K562 (cell line): ENCODE measurements around the gene PNPLA4. TPM values are rescaled to one million over a fixed set of nuclear protein-coding genes. Genes with fewer than 3 reads are reported as not detected.

Experiments used
- EGR1 ChIP-seq: fragments of 450-650 bp; conservative IDR thresholded peaks from 2 replicates; pipeline ENCODE4 v1.6.1; 2017; ENCODE audit warnings: mild to moderate bottlenecking
- NR4A1 ChIP-seq, 2 experiments: fragments of 250-450 bp in 1 of 2; fragments of 450-650 bp in 1 of 2; sonication (Bioruptor Pico) in 1 of 2; IDR thresholded peaks; 2 replicates each; pipeline versions ENCODE4 v1.4.0 to v1.6.1; 2016 to 2020; ENCODE audit warnings: mild to moderate bottlenecking in 2 of 2, missing compliant biosample characterization in 1 of 2, missing genetic modification characterization in 1 of 2, moderate library complexity in 1 of 2
- TSC22D4 ChIP-seq: fragments of 450-650 bp; IDR thresholded peaks from 2 replicates; pipeline ENCODE4 v1.6.1; 2016; ENCODE audit warnings: missing genetic modification characterization, missing biosample characterization, control low read depth
- ZNF253 ChIP-seq: fragments of 250-450 bp; sonication (Bioruptor Pico); conservative IDR thresholded peaks from 2 replicates; pipeline ENCODE4 v1.6.1; 2021; ENCODE audit warnings: mild to moderate bottlenecking
- polyA plus RNA-seq, 8 experiments: library from polyadenylated mRNA; depleted of rRNA in 4 of 8; stranded (reverse) in 5 of 8; unstranded in 3 of 8; fragments of >200 nt; fragmentation: Nextera tagmentation in 2 of 8; fragmentation: Illumina TruSeq in 1 of 8; extraction: Ambion mirVana in 2 of 8; extraction: Trizol in 1 of 8; gene quantifications; 2 replicates each; pipeline versions ENCODE4 v1.2.1 to v1.2.3, GENCODE V29; 2011 to 2014; ENCODE audit warnings: inconsistent platforms in 1 of 8, missing spikeins in 1 of 8
- total RNA-seq, 7 experiments: library from RNA; depleted of rRNA in 6 of 7; stranded (reverse); fragments of >200 nt in 6 of 7; fragmentation: Illumina TruSeq in 2 of 7; extraction: Trizol in 2 of 7; gene quantifications; 2 replicates each; pipeline versions ENCODE4 v1.2.1 to v1.2.3, GENCODE V29; 2011 to 2021; ENCODE audit warnings: low replicate concordance in 1 of 7
- TF ChIP-seq, protein P1 (sequence below), 2 experiments: IDR thresholded peaks; 2 replicates each; pipeline ENCODE4 v1.6.1; 2012; ENCODE audit warnings: improper control_type of control experiment in 2 of 2, low read depth in 2 of 2, low read length in 2 of 2, borderline replicate concordance in 1 of 2
- TF ChIP-seq, protein P2 (sequence below): sonication (generic); formaldehyde crosslinking; IDR thresholded peaks from 2 replicates; pipeline ENCODE4 v1.8.1; 2023; ENCODE audit warnings: mild to moderate bottlenecking, missing genetic modification reagents
- TF ChIP-seq, protein P3 (sequence below): sonication (generic); formaldehyde crosslinking; IDR thresholded peaks from 2 replicates; pipeline ENCODE4 v1.8.0; 2022; ENCODE audit warnings: mild to moderate bottlenecking, missing genetic modification reagents

PNPLA4 gene
- total and polyA plus RNA-seq, 9 of the 15 experiments (the other 6 are each of a cell fraction or from before 2014, with no cell fraction given), result 20.7 to 61.1 (median 32.7) TPM

DNA sequence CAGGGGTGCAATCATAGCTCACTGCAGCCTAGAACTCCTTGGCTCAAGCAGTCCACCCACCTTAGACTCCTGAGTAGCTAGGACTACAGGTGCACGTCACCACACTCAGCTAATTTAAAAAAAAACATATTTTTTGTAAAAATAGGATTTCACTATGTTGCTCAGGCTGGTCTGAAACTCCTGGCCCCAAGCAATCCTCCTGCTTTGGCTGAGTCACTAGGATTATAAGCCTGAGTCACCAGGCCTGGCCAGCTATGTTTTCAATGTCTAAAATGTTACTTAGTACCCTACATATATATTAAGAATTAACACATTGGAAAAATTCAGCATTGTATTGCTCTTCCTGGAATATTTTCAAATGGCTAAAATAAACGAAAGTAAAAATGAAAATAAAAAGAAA, 37.5 kb downstream of the PNPLA4 start (continued):
- TF ChIP-seq, protein P1, sequence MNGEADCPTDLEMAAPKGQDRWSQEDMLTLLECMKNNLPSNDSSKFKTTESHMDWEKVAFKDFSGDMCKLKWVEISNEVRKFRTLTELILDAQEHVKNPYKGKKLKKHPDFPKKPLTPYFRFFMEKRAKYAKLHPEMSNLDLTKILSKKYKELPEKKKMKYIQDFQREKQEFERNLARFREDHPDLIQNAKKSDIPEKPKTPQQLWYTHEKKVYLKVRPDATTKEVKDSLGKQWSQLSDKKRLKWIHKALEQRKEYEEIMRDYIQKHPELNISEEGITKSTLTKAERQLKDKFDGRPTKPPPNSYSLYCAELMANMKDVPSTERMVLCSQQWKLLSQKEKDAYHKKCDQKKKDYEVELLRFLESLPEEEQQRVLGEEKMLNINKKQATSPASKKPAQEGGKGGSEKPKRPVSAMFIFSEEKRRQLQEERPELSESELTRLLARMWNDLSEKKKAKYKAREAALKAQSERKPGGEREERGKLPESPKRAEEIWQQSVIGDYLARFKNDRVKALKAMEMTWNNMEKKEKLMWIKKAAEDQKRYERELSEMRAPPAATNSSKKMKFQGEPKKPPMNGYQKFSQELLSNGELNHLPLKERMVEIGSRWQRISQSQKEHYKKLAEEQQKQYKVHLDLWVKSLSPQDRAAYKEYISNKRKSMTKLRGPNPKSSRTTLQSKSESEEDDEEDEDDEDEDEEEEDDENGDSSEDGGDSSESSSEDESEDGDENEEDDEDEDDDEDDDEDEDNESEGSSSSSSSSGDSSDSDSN (IDR thresholded peaks at IDR 0.05; ENCODE audit: borderline replicate concordance in 1 of 2, low read depth in 2 of 2, low read length in 2 of 2), result no peak
- no peak for TF ChIP-seq NR4A1 (CRISPR knock-in tag; IDR thresholded peaks at IDR 0.05)
- no peak for TF ChIP-seq NR4A1 (tag; IDR thresholded peaks at IDR 0.05)
- no peak for TF ChIP-seq EGR1
- TF ChIP-seq TSC22D4, result no peak
- TF ChIP-seq ZNF253, result no peak
- TF ChIP-seq, protein P2, sequence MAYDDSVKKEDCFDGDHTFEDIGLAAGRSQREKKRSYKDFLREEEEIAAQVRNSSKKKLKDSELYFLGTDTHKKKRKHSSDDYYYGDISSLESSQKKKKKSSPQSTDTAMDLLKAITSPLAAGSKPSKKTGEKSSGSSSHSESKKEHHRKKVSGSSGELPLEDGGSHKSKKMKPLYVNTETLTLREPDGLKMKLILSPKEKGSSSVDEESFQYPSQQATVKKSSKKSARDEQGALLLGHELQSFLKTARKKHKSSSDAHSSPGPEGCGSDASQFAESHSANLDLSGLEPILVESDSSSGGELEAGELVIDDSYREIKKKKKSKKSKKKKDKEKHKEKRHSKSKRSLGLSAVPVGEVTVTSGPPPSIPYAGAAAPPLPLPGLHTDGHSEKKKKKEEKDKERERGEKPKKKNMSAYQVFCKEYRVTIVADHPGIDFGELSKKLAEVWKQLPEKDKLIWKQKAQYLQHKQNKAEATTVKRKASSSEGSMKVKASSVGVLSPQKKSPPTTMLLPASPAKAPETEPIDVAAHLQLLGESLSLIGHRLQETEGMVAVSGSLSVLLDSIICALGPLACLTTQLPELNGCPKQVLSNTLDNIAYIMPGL (CRISPR knock-in tag), result no peak
- TF ChIP-seq, protein P3, sequence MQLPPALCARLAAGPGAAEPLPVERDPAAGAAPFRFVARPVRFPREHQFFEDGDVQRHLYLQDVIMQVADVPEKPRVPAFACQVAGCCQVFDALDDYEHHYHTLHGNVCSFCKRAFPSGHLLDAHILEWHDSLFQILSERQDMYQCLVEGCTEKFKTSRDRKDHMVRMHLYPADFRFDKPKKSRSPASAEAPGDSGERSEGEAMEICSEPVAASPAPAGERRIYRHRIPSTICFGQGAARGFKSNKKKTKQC (CRISPR knock-in tag), result no peak
